ENCODE data around the gene FXR2. TPM values are rescaled to one million over a fixed set of nuclear protein-coding genes. Genes with fewer than 3 reads are reported as not detected.

FXR2 gene
- polyA plus RNA-seq, 1 donor from 2014 or later: 118 TPM

- H3K27me3 ChIP-seq (ENCODE audit: insufficient read depth, low read depth, low read length): no peaks in the 10 kb centered on the region
- H3K36me3 ChIP-seq (ENCODE audit: insufficient read depth, low read length): no peaks in the 10 kb centered on the region
- H3K4me3 ChIP-seq (ENCODE audit: low read length): no peak overlapping the region
- no peak overlapping the region for H3K27ac ChIP-seq (ENCODE audit: low read length)
- TF ChIP-seq POLR2AphosphoS5 (IDR thresholded peaks at IDR 0.05) (no peak), CTCF (IDR thresholded peaks at IDR 0.05; ENCODE audit: poor library complexity, severe bottlenecking) (no peak), SMC3 (conservative IDR thresholded peaks at IDR 0.05; ENCODE audit: poor library complexity) (no peak), REST (IDR thresholded peaks at IDR 0.05; ENCODE audit: borderline replicate concordance) (no peak), EP300 (conservative IDR thresholded peaks at IDR 0.05; ENCODE audit: poor library complexity, severe bottlenecking) (no peak), TAF1 (IDR thresholded peaks at IDR 0.05; ENCODE audit: low read depth) (no peak), MXI1 (conservative IDR thresholded peaks at IDR 0.05; ENCODE audit: poor library complexity, severe bottlenecking) (no peak)
- no peaks in the 10 kb centered on the region for H3F3A ChIP-seq (ENCODE audit: insufficient read depth, low read length, poor library complexity, severe bottlenecking)
- no peaks in the 10 kb centered on the region for H3K79me2 ChIP-seq (replicated peaks; ENCODE audit: insufficient read depth, low read length)
- H3K9me3 ChIP-seq (ENCODE audit: low read length): no peaks in the 10 kb centered on the region
- no peaks in the 10 kb centered on the region for H4K20me1 ChIP-seq (ENCODE audit: insufficient read depth)
- H3K9ac ChIP-seq (ENCODE audit: low read length): no peak overlapping the region
- no peak overlapping the region for H2AFZ ChIP-seq (ENCODE audit: low read depth, low read length)
- H3K9me2 ChIP-seq (ENCODE audit: insufficient read depth, low read length): no peaks in the 10 kb centered on the region
- no peak overlapping the region for H3K4me2 ChIP-seq (ENCODE audit: low read length)
Observed at GRCh38 chr17:7555320-7555948, 59.3 kb downstream of the FXR2 start.

- H3F3A ChIP-seq (ENCODE audit: insufficient read depth, low read length, poor library complexity, severe bottlenecking): no peaks in the 10 kb centered on the region
Observed at GRCh38 chr17:7553356-7553755, 61.3 kb downstream of the FXR2 start.

More at GRCh38 chr17:7553356-7553755, 61.3 kb downstream of the FXR2 start:
- H3K4me2 ChIP-seq (ENCODE audit: low read length): no peak overlapping the region
- H3K79me2 ChIP-seq (replicated peaks; ENCODE audit: insufficient read depth, low read length): no peaks in the 10 kb centered on the region
- no peak overlapping the region for H2AFZ ChIP-seq (ENCODE audit: low read depth, low read length)
- H3K9me2 ChIP-seq (ENCODE audit: insufficient read depth, low read length): no peaks in the 10 kb centered on the region
- H3K4me3 ChIP-seq (ENCODE audit: low read length): no peak overlapping the region
- no peak overlapping the region for H3K27ac ChIP-seq (ENCODE audit: low read length)
- no peaks in the 10 kb centered on the region for H4K20me1 ChIP-seq (ENCODE audit: insufficient read depth)
- H3K9me3 ChIP-seq (ENCODE audit: low read length): no peaks in the 10 kb centered on the region
- peaks cover 12% of the 10 kb centered on the region for H3K27me3 ChIP-seq (ENCODE audit: insufficient read depth, low read depth, low read length)
- TF ChIP-seq POLR2AphosphoS5 (IDR thresholded peaks at IDR 0.05) (no peak), REST (IDR thresholded peaks at IDR 0.05; ENCODE audit: borderline replicate concordance) (no peak), TAF1 (IDR thresholded peaks at IDR 0.05; ENCODE audit: low read depth) (no peak), SMC3 (conservative IDR thresholded peaks at IDR 0.05; ENCODE audit: poor library complexity) (no peak), CTCF (IDR thresholded peaks at IDR 0.05; ENCODE audit: poor library complexity, severe bottlenecking) (no peak), EZH2 (IDR thresholded peaks at IDR 0.05; ENCODE audit: borderline replicate concordance, insufficient read depth, low read length, poor library complexity, severe bottlenecking) (no peak), RAD21 (conservative IDR thresholded peaks at IDR 0.05) (no peak), EP300 (conservative IDR thresholded peaks at IDR 0.05; ENCODE audit: poor library complexity, severe bottlenecking) (no peak)
- no peak overlapping the region for H3K9ac ChIP-seq (ENCODE audit: low read length)
- H3K36me3 ChIP-seq (ENCODE audit: insufficient read depth, low read length): no peaks in the 10 kb centered on the region

Data from neural cell (in vitro differentiated cells).